ENCODE data around the gene SLC6A4.

- no peak for TF ChIP-seq POLR2AphosphoS5 (IDR thresholded peaks at IDR 0.05; ENCODE audit: low read depth, low read length)
- no peak for TF ChIP-seq TAF1 (IDR thresholded peaks at IDR 0.05; ENCODE audit: borderline replicate concordance, insufficient read depth, low read length)
Measured at GRCh38 chr17:30170415-30170987, 65.0 kb downstream of the SLC6A4 start.
